A549 (cell line): ENCODE data around the gene PRCD.
"Not testable (repeated sequence)": the region's sequence is repeated elsewhere in the genome, so short reads cannot be mapped to it uniquely, and the experiment has no call there.

Experiments
- CTCF ChIP-seq: fragments of >200 bp; sonication (Bioruptor Twin); formaldehyde crosslinking; IDR thresholded peaks from 3 replicates; pipeline ENCODE4 v1.5.1; 2016
- KDM5A ChIP-seq: fragments of 200-600 bp; sonication (generic); IDR thresholded peaks from 2 replicates; pipeline ENCODE4 v1.6.1; 2016; ENCODE audit warnings: antibody characterized with exemption, mild to moderate bottlenecking
- MAFK ChIP-seq: fragments of 450-650 bp; IDR thresholded peaks from 2 replicates; pipeline ENCODE4 v1.6.1; 2014; ENCODE audit not compliant: partially characterized antibody
- RFX5 ChIP-seq: fragments of 450-650 bp; IDR thresholded peaks from 2 replicates; pipeline ENCODE4 v1.7.1; 2014; ENCODE audit warnings: antibody characterized with exemption, mild to moderate bottlenecking, moderate library complexity

DNA sequence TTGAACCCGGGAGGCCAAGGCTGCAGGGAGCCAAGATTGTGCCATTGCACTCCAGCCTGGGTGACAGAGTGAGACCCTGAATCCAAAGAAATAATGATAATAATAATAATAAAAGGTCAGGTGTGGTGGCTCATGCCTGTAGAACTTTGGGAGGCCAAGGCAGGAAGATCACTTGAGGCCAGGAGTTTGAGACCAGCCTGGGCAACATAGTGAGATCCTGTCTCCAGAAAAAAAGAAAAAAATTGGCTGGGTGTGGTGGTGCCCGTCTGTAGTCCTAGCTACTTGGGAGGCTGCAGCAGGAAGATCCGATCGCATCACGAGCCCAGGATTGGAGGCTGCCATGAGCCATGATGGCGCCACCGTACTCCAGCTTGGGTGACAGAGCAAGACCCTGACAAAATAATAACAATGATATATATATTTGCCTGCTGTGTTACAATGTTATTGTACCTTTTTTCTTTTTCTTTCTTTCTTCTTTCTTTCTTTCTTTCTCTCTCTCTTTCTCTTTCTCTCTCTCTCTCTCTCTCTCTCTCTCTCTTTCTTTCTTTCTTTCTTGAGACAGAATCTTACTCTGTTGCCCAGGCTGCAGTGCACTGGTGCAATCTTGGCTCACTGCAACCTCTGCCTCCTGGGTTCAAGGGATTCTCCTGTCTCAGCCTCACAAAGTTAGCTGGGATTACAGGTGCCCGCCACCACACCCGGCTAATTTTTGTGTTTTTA is 6.0 kb upstream of the PRCD start:
- TF ChIP-seq CTCF, KDM5A, RFX5, MAFK: not testable (repeated sequence)
